ENCODE data around the gene MALL.
"Not testable (repeated sequence)": the region's sequence is repeated elsewhere in the genome, so short reads cannot be mapped to it uniquely, and the experiment has no call there.

The MALL gene

DNA sequence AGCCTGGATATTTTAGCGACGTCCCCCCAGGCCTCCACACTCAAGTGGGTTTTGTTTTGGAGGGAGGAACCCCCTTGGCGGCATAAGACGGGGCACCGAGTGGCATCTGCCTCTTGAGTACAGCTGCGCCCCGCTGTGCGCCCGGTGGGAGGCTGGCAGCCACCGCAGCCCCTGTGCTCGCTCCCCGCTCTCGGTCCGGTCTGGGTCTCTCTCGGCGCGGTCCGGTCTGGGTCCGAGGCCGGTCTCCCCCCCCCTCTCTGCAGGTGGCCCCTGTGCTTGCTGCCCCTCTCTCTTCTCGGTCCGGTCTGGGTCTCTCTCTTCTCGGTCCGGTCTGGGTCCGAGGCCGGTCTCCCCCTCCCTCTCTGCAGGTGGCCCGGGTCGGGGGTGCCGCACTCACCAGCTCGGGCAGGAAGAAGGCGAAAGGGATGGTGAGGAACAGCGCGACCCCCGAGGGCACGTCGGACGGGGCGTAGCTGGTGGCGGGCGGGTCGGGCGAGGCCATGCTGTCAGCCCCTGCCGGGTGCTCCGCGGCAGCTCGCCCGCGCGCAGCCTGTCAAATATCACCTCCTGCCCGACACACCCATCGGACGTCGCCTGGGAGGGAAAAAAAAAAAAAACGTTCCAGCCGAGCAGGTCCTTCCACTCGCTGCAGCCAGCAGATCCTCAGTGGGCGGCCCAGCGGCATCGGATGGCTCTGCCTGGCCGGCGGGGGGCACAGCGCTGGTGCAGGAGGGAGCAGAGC lies at the start of gene MALL:
MALL (minus strand) TSS at position 532 of the 742 bp plus-strand sequence; CDS start at position 502, 30 bp downstream.
- DNase-seq (ENCODE audit: low spot score): peak; percentile 38

DNA sequence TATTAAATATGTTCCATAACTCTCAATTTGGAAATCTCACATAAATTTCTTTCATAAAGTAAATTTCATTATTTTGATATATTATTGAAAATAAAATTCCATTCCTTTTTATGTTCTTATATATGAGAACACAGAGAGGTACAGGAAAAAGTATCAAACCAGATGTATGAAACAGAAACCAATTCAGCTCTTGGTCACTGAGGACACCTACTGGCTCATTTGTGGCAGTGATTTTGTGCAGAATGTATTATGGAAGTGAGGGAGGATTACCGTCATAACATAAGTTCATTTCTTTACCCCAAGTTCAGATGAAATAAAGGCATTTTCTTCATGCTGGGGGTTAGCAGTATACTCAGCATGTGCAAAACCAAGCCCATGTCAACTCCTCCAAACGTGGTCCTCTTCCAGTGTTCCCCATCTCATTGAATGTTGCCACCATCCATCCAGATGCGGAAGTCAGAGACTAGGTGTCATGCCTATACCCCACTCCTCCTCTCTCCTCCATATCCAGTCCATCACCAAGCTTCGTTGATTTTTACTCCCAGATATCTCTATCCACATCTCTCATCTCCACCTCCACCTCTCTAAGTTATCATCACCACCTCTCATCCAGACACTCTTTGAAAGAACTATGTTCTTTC lies 41.7 kb upstream of the MALL start:
- peak; percentile 38 for DNase-seq (ENCODE audit: low spot score)

DNA sequence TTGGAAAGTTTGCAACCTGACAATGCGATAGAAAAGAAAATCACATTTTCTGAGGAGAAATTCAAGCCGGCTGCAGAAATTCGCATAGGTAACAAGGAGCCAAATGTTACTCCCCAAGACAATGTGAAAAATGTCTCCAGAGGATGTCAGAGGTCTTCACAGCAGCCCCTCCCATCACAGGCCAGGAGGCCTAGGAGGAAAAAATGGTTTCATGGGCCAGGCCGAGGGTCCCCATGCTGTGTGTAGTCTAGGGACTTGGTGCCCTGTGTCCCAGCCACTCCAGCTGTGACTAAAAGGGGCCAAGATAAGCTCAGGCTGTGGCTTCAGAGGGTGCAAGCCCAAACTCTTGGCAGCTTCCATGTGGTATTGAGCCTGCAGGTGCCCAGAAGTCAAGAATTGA lies 39.2 kb upstream of the MALL start:
- not testable (repeated sequence) for DNase-seq (ENCODE audit: low spot score)

DNA sequence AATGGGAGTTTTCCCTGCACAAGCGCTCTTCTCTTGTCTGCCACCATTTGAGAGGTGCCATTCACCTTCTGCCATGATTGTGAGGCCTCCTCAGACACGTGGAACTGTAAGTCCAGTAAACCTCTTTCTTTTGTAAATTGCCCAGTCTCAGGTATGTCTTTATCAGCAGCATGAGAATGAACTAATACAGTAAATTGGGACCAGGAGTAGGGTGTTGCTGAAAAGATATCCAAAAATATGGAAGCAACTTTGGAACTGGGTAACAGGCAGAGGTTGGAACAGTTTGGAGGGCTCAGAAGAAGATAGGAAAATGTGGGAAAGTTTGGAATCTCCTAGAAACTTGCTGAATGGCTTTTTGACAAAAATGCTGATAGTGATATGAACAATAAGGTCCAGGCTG lies 38.6 kb upstream of the MALL start:
- not testable (repeated sequence) for DNase-seq (ENCODE audit: low spot score)

DNA sequence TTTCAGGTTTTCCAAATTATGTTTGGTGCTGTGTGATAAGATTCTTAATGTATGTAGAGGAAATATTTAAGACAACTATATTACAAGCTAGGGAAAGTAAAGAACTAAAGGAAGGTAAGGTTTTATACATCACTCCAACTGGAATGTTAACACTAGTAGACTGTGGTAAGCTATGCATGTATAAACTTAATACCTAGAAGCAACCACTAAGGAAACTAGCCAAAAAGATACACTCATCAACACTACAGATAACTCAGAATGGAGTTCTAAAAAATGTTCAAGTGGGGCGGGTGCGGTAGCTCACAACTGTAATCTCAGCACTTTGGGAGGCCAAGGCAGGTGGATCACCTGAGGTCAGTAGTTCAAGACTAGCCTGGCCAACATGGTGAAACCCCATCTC lies 37.8 kb upstream of the MALL start:
- DNase-seq (ENCODE audit: low spot score): no peak

DNA sequence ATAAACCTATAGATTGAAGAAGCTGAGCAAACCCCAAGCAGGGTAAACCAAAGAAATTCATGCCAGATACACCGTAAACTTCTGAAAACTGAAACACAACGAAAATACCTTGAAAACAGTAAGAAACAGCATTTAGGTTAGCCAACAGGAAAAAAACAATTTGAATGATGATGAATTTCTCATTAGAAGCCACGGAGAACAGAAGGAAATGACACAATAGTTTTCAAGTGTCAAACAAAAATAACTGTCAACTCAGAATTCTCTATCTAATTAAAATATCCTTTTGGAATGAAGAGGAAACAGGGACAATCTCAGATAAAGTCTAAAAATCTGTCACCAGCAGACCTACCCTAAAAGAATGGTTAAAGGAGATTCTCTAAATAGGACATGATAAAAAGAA lies 37.3 kb upstream of the MALL start:
- no peak for DNase-seq (ENCODE audit: low spot score)

DNA sequence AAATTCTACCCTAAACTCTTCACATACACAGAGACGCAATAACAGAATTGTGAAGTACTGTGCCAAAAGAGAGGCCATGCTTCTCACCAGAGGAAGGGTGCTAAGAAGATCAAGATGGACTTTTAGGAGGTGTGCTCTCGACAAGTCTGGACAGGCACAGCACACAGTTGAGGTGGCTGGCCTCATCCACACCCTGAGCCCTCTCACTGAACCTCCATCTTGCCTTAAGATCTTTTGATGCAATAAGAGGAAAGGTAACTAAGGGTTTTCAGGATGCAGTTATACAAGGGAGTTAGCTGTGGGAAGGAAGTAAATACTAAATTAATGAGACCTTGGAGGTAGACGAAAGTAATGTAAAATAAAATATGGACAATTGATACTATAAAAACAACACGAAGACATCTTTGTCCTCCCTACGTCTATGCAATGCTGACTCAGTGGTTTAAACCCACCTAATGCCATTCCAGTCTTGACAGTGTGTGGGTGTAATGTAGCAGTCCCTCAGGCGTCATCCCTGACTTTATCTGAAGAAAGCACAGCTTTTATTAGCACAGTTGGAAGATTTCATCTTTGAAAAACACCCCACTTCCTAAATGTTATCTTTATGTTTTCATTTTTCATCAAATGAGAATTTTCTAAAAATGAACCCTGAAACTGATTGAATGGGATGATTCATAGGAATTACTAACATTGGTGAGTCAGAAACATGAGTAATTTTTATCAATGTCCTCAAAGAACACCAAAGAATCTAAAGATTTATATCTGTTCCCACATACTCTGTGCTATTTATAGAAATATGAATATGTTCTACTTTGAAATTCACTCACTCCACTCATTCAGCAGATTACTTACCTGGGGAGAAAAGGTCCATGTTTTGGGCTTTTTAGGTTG lies 34.0 kb upstream of the MALL start:
- no peak for DNase-seq (ENCODE audit: low spot score)

DNA sequence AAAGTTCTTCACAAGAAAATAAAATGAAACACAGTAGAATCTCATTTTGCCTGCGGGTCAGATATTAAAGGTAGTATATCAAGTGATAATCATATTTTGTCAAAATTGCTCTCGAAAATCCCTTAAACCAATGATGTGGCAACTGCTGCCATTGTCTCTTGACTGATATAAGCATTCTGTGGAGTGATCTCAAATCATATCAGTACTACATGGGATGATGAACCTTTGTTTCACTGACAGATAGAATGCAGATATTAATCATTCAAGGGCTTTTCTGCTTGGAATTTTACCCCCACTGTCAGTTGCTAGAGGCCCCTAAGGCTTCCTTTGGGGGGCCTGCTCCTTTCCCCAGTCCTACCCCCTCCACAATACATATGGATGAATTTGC lies 31.3 kb upstream of the MALL start:
- no peak for DNase-seq (ENCODE audit: low spot score)

DNA sequence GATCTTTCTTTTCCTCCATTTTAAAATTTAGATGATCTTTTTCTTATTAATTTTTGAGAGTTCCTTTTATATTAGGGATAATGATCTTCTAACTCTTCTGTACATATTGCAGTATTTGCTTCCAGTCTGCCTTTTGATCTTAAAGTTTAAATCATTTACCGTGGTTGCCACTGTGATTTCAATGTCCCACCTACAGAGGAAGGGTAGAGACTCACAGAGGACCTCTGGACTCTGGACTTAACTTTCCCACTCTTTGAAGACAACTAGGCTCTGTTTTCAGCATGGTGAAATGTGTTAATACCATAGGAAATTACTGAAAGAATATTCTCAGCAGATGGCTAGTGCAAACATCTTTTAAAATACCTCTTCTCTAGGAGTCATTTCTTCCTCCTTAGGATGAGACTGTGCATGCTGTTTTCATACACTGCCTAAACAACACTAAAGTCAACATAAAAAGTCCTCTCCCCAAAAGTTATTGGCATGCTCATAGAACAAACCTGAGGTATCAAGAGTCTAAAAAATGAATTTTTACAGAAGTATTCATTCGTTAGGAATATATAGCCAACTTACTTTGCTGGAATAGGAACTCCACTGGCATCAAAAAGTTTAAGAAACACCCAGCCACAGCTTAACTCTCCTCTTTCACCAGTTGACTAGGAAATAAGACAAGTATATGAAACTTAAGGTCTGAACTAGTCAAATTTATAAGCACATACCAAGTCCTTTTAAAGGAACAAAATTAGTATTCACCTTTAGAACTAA lies 30.7 kb upstream of the MALL start:
- no peak for DNase-seq (ENCODE audit: low spot score)

DNA sequence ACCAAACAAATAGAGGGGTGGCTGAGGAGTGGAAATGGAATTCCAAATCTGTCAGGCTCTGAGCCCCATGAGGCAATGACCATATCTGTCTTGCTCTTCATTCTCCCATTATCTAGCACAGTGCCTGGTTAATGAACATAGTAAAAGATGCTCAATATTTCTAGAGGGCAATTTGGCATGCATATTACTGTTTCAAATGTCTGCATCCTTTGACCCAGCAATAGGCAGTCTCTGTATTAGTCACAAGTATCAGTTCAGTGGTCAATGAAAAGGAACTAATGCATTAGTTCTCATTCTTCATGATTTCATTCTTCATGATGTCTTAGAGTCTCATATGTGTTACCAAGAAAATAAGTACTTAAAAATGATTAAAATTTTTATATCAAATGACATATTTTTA lies 28.4 kb upstream of the MALL start:
- no peak for DNase-seq (ENCODE audit: low spot score)

DNA sequence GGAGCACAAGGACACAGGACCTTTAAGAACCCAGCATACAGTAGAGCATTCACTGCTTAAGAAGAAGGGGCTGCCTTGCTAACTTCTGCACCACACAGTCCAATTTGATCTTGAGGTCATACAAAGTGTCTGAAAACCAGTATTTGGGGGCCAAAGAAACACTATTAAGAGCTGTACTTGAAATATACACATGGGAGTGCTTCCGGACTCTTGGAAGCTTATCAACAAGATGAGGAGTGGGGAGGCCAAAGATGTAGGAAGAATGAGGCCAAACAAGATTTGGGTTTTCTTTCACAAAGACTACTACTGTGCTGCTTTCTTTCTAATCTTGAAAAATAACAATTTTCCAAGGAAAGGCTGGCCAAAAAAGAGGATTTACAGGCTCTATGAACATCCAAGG lies 24.8 kb upstream of the MALL start:
- DNase-seq (ENCODE audit: low spot score): no peak

DNA sequence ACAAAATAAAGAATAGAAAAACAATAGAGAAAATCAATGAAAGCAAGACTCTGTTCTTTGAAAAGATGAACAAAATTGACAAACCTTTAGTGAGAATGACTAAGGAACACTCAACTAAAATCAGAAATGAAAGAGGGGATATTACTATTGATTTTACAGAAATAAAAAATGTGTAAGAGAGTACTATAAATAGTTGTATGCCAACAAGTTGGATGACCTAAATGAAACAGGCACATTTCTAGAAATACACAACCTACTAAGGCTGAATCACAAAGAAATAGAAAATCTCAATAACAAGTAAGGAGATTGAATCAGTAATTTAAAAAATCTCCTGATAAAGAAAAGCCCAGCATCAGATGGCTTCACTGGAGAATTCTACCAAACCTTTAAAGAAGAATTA lies 18.4 kb upstream of the MALL start:
- no peak for DNase-seq (ENCODE audit: low spot score)

DNA sequence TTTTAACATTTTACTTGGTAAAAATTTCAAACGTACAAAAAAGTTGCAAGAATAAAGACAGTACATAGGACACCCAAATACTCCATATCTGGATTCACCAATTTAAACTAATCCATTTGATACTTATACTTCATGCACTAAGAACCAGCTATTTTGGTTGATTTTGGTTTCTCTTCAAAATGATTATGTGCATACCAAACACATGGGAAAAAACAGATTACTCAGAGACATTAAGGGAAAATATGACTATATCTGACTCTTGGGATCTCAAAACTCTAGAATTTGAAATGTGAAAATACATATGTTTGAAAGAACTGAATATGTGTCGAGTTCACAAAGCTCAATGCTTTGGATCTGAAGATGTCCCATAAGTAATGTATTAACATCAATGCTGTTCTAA lies 15.5 kb upstream of the MALL start:
- no peak for DNase-seq (ENCODE audit: low spot score)

DNA sequence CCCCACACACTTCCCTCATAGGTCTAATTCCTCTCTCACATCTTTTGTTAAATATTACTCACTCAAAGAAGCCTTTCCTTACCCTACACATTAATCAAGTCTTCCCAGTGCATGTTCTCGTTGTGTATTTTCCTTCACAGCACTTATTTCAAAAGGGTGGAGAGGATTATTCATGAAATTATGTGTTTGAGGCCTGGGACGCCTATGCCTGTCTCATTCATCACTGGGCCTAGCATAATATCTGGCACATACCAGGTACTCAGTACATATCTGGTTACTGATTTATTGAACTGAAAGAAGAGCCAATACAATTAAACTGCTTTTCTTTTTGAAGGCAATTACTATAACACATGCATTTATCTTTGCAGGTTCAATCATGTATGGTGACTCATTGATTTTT lies 15.1 kb upstream of the MALL start:
- no peak for DNase-seq (ENCODE audit: low spot score)

DNA sequence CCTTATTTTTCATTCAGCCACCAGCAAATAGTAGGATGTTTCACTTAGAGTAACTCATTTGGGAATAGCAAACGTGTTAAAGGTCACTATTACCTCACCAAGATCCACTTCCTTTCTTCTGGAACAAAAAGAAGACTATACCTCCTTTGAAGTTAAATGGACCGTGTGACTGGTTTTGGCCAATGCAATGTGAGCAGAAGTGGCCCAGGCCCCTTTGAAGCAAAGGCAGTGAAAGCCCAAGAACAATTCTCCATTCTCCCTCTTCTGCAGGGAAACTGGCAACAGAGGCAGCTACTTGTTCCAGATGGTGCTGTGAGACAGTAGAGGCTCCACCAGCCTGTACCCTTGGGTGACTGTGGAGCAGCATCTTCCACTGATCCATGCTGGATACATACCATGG lies 11.3 kb upstream of the MALL start:
- no peak for DNase-seq (ENCODE audit: low spot score)

DNA sequence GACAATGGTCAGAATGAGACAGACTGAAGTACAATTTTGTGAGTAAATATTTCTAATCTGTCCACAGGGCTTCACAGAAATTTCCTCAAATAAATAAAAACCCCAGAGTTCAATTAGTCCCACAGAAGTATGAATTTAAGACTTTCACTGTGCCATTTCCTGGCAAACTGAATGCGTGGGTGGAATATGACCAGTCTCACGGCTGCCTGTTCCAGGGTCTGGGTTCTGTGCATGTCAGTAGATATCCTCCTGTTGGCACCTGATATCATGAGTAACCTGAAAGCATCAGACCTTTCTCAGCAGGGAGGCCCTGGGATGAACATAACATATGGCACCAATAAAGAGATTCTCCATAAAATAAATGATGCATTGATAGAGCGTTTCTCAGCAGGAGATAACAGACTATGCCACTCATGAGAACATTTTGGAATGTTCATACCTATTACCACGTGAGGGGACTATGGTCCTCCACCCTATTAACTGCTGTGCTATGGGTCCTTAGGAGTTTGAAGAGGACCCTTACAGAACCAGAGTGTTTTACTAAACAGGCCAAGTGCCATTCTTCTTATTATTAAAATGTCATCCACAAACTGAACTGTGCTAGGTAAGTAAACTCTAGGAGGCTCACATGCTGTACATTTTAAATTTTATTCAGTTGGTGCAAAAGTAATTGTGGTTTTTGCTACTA lies 10.6 kb upstream of the MALL start:
- DNase-seq (ENCODE audit: low spot score): no peak

DNA sequence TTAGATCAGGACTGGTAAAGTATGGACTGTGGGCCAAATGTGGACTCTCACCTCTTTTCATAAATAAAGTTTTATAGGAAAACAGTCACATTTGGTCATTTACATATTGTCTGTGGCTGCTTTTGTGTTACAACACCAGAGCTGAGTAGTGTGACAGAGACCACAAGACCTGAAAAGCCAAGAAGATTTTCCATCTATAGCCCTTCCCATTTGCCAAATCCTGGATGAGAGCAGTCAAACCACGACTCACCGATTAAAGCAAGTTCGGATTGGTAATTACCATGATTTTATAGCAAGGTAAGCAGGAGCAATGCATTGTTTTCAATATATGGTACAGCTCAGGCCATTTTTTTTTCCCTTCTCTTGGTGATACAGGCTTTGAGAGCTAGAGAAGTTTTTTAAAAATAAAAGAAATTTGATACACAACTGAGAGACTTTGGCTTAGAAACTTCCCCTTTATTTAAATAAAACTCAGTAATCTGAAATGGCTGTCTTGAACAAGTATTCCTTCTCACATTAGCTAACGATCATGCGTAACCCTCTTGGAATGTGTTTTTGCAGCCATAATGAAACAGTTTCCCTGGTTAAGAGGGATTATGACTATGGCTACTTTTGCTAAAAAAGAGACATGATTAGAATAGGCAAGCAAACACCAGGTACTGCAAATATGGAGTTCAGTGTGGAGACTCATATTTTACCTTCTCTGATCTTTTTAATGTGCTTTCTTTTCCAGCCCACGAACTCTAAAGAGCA lies 9.5 kb upstream of the MALL start:
- DNase-seq (ENCODE audit: low spot score): no peak

DNA sequence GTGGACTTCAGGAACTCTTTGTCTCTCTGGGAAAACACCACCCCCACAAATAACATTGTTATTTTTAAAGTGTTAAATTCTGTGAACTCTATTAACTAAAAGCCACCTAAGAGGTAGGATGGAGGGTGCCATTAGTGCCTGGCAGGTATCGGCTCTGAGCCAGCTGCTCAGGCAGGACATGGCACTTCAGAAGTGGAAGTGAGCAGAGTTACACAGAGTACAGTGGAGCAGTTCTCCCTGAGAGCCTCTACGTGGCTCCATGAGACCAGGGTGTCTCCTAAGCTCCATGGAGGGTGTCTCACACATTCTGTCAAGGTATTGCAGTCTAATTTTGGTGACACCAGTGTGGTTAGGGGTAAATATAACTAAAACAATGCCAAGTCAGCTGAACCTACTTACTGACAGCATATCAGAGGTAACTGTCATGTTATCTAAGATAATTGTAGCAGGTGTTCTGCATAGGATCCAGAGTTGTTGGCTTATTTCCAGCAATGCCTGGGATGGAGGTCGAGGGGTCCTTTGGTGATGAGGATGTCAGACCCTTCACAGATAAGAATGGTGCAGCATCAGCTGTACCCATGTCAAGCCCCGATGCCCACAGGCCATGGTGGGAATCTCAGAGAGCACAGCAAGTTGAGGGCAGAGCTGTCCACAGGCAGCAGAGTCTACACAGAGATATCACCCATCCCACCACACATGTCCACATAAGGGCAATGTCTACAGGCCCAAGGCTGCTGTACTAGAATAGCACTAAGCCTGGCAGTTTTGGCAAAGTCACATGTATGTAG lies 8.6 kb upstream of the MALL start:
- no peak for DNase-seq (ENCODE audit: low spot score)

DNA sequence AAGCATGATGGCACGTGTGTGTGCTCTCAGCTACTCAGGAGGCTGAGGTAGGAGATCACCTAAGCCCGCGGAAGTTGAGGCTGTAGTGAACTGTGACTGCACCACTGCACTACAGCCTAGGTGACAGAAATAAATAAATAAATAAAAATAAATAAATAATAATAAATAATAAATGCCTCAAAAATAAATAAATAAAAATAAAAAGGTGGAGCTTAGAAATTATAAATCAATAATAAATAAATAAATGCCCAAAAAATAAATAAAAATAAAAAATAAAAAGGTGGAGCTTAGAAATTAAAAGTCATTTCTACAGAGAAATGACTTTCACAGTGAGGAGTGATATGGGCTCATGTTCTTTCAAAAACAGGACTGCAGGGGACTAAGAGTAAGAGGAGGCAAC lies 6.0 kb upstream of the MALL start:
- DNase-seq (ENCODE audit: low spot score): no peak

DNA sequence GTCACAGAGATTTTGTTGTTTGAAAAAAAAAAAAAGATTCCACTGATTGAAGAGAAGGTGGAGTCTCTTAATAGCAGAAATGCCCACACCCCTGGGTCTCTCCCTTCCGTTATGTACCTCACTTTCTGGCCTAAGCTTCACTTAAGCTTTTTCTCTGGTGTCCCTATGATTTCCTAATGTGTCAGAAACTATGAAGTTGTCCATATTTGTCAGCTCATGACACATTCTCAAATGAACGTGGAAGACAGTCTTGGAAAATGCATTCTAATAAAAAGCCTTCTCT lies 5.4 kb upstream of the MALL start:
- no peak for DNase-seq (ENCODE audit: low spot score)

Measured in D341Med (cell line).